WTC11 (cell line): ENCODE results near the gene DCUN1D3. TPM values are rescaled to one million over a fixed set of nuclear protein-coding genes. Genes with fewer than 3 reads are reported as not detected.

Experiments used
- ATAC-seq: fragments of 200-7000 bp; cut with Tn5 transposase; 2 replicates; pipeline ENCODE4 v1.10.0; 2021; ENCODE audit warnings: mild to moderate bottlenecking, moderate library complexity
- CTCF ChIA-PET: fragments of 300-600 bp; sonication (Branson Sonifier 250); formaldehyde crosslinking; loops from one replicate; lab custom pipeline; 2021; ENCODE audit warnings: antibody characterized with exemption; lab: Charles Lee
- POLR2A ChIA-PET: fragments of 350-600 bp; sonication (Branson Sonifier 250); formaldehyde crosslinking; loops from one replicate; lab custom pipeline; 2021; ENCODE audit warnings: antibody characterized with exemption; lab: Charles Lee
- DNase-seq: peaks from one replicate; pipeline ENCODE4 v3.0.0; 2021; ENCODE audit warnings: low spot score
- H3K27ac Mint-ChIP-seq: 2 replicates; pipeline ENCODE4 v1.8.0; 2021; ENCODE audit warnings: mixed read lengths
- H3K27me3 Mint-ChIP-seq: 2 replicates; pipeline ENCODE4 v1.8.0; 2021; ENCODE audit warnings: low read depth, mild to moderate bottlenecking, moderate library complexity, mixed read lengths
- H3K36me3 Mint-ChIP-seq: 2 replicates; pipeline ENCODE4 v1.8.0; 2021; ENCODE audit warnings: mixed read lengths
- H3K4me1 Mint-ChIP-seq: 2 replicates; pipeline ENCODE4 v1.8.0; 2022; ENCODE audit warnings: mixed read lengths
- H3K4me3 Mint-ChIP-seq: 2 replicates; pipeline ENCODE4 v1.8.0; 2021; ENCODE audit warnings: mild to moderate bottlenecking, moderate library complexity, mixed read lengths
- H3K9me3 Mint-ChIP-seq: 2 replicates; pipeline ENCODE4 v1.8.0; 2021; ENCODE audit warnings: mixed read lengths
- CREB1 ChIP-seq: sonication (generic); formaldehyde crosslinking; IDR thresholded peaks from 2 replicates; pipeline ENCODE4 v1.8.0; 2023; ENCODE audit warnings: mild to moderate bottlenecking, missing genetic modification reagents
- ELF4 ChIP-seq: sonication (generic); formaldehyde crosslinking; IDR thresholded peaks from 2 replicates; pipeline ENCODE4 v1.8.1; 2022; ENCODE audit warnings: low read depth, mild to moderate bottlenecking, moderate library complexity, missing genetic modification reagents
- GRHL2 ChIP-seq: fragments of 250-450 bp; sonication (Bioruptor Pico); IDR thresholded peaks from 2 replicates; pipeline ENCODE4 v1.8.0; 2022; ENCODE audit warnings: mild to moderate bottlenecking, moderate library complexity; ENCODE audit not compliant: insufficient replicate concordance, severe bottlenecking
- GTF2I ChIP-seq: fragments of 250-450 bp; sonication (Bioruptor Pico); conservative IDR thresholded peaks from 2 replicates; pipeline ENCODE4 v1.4.0; 2021; ENCODE audit warnings: mild to moderate bottlenecking
- NR3C1 ChIP-seq: sonication (generic); formaldehyde crosslinking; conservative IDR thresholded peaks from 2 replicates; pipeline ENCODE4 v1.8.1; 2023; ENCODE audit warnings: low read depth, mild to moderate bottlenecking, missing genetic modification reagents
- OVOL2 ChIP-seq: fragments of 250-450 bp; sonication (Bioruptor Pico); IDR thresholded peaks from 2 replicates; pipeline ENCODE4 v1.9.0; 2021; ENCODE audit warnings: mild to moderate bottlenecking, borderline replicate concordance
- TEAD1 ChIP-seq: sonication (generic); formaldehyde crosslinking; IDR thresholded peaks from 2 replicates; pipeline ENCODE4 v1.8.0; 2022; ENCODE audit warnings: mild to moderate bottlenecking, missing genetic modification reagents
- TP53 ChIP-seq: sonication (generic); formaldehyde crosslinking; IDR thresholded peaks from 2 replicates; pipeline ENCODE4 v1.8.1; 2023; ENCODE audit warnings: mild to moderate bottlenecking, missing genetic modification reagents
- ZNF396 ChIP-seq: fragments of 250-450 bp; sonication (Bioruptor Pico); IDR thresholded peaks from 2 replicates; pipeline ENCODE4 v1.8.0; 2021; ENCODE audit warnings: mild to moderate bottlenecking, moderate library complexity, borderline replicate concordance
- ZNF423 ChIP-seq: fragments of 250-450 bp; sonication (Bioruptor Pico); IDR thresholded peaks from 2 replicates; pipeline ENCODE4 v2.1.2; 2022; ENCODE audit warnings: mild to moderate bottlenecking, moderate library complexity
- total RNA-seq: library from RNA; stranded (reverse); gene quantifications from 3 replicates; pipeline ENCODE4 v1.2.3, GENCODE V29; 2021
- TF ChIP-seq, protein P1 (sequence below): sonication (generic); formaldehyde crosslinking; IDR thresholded peaks from 2 replicates; pipeline ENCODE4 v1.8.0; 2022; ENCODE audit warnings: missing genetic modification reagents
- TF ChIP-seq, protein P2 (sequence below): sonication (generic); formaldehyde crosslinking; IDR thresholded peaks from 2 replicates; pipeline ENCODE4 v1.8.1; 2022; ENCODE audit warnings: missing genetic modification reagents, borderline replicate concordance
- TF ChIP-seq, protein P3 (sequence below): sonication (generic); formaldehyde crosslinking; IDR thresholded peaks from 2 replicates; pipeline ENCODE4 v1.8.1; 2023; ENCODE audit warnings: mild to moderate bottlenecking, missing genetic modification reagents, moderate library complexity
- TF ChIP-seq, protein P4 (sequence below): fragments of 250-450 bp; sonication (Bioruptor Pico); IDR thresholded peaks from 2 replicates; pipeline ENCODE4 v1.9.0; 2021; ENCODE audit warnings: mild to moderate bottlenecking, borderline replicate concordance
- TF ChIP-seq, protein P5 (sequence below): sonication (generic); formaldehyde crosslinking; IDR thresholded peaks from 2 replicates; pipeline ENCODE4 v1.8.1; 2022; ENCODE audit warnings: low read depth, missing genetic modification reagents, borderline replicate concordance
- TF ChIP-seq, protein P6 (sequence below): fragments of 250-450 bp; sonication (Bioruptor Pico); IDR thresholded peaks from 2 replicates; pipeline ENCODE4 v1.9.0; 2021; ENCODE audit warnings: mild to moderate bottlenecking
- TF ChIP-seq, protein P7 (sequence below): fragments of 250-450 bp; sonication (Bioruptor Pico); IDR thresholded peaks from 2 replicates; pipeline ENCODE4 v1.8.0; 2021; ENCODE audit warnings: mild to moderate bottlenecking
- TF ChIP-seq, protein P8 (sequence below): fragments of 250-450 bp; sonication (Bioruptor Pico); conservative IDR thresholded peaks from 2 replicates; pipeline ENCODE4 v1.9.0; 2021; ENCODE audit warnings: mild to moderate bottlenecking

Gene DCUN1D3
- total RNA-seq, 1 experiment from 2014 or later = 14.7 TPM

DNA sequence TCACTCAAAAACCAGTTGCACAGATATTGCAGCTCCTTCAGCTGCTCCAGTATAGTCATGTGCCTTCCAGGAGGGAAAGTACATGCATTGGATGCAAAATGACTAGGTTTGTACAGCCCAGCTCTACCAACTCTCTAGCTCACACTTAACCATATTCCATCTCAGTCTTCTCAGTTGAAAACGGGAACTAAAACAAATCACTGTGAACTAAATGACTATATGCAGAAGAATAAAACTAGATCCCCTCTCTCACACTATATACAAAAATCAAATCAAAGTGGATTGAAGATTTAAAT is 24.9 kb downstream of the DCUN1D3 start (continued):
- no peak for TF ChIP-seq TEAD1
- TF ChIP-seq, protein P1, sequence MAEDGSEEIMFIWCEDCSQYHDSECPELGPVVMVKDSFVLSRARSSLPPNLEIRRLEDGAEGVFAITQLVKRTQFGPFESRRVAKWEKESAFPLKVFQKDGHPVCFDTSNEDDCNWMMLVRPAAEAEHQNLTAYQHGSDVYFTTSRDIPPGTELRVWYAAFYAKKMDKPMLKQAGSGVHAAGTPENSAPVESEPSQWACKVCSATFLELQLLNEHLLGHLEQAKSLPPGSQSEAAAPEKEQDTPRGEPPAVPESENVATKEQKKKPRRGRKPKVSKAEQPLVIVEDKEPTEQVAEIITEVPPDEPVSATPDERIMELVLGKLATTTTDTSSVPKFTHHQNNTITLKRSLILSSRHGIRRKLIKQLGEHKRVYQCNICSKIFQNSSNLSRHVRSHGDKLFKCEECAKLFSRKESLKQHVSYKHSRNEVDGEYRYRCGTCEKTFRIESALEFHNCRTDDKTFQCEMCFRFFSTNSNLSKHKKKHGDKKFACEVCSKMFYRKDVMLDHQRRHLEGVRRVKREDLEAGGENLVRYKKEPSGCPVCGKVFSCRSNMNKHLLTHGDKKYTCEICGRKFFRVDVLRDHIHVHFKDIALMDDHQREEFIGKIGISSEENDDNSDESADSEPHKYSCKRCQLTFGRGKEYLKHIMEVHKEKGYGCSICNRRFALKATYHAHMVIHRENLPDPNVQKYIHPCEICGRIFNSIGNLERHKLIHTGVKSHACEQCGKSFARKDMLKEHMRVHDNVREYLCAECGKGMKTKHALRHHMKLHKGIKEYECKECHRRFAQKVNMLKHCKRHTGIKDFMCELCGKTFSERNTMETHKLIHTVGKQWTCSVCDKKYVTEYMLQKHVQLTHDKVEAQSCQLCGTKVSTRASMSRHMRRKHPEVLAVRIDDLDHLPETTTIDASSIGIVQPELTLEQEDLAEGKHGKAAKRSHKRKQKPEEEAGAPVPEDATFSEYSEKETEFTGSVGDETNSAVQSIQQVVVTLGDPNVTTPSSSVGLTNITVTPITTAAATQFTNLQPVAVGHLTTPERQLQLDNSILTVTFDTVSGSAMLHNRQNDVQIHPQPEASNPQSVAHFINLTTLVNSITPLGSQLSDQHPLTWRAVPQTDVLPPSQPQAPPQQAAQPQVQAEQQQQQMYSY = no peak
- TF ChIP-seq GTF2I (CRISPR knock-in tag) = no peak
- TF ChIP-seq, protein P2, sequence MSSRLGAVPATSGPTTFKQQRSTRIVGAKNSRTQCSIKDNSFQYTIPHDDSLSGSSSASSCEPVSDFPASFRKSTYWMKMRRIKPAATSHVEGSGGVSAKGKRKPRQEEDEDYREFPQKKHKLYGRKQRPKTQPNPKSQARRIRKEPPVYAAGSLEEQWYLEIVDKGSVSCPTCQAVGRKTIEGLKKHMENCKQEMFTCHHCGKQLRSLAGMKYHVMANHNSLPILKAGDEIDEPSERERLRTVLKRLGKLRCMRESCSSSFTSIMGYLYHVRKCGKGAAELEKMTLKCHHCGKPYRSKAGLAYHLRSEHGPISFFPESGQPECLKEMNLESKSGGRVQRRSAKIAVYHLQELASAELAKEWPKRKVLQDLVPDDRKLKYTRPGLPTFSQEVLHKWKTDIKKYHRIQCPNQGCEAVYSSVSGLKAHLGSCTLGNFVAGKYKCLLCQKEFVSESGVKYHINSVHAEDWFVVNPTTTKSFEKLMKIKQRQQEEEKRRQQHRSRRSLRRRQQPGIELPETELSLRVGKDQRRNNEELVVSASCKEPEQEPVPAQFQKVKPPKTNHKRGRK (CRISPR knock-in tag) = no peak
- TF ChIP-seq ZNF396 = no peak

DNA sequence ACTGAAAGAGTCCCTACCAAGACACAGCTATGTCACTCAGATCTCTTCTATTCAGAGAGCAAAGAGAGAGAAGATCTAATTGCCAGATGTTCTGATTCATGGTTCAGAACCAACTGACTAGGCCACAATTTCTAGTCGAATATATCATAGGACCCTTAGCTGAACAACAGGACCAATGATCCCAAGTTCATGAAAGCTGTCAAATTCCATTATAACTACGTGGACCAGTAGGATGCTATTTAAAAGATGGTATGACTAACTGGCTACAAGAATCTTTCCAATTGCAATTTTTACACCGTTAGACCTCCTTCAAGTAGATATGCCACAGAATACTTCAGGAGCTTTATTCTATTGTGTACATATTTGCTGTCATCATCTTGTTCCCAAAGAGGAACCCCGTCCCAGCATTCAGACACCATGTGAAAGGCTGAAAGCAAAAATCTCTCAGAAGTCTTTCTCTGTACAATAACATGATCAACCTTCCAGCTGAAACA is 26.0 kb downstream of the DCUN1D3 start:
- Mint-ChIP-seq H3K27me3 (no peaks in the 10 kb centered on the region), H3K4me1 (peaks cover 38% of the 10 kb centered on the region), H3K4me3 (no peak overlapping the region), H3K27ac (no peak overlapping the region; the same call in 1 of the 2 replicates), H3K36me3 (no peaks in the 10 kb centered on the region), H3K9me3 (0 out of 2 replicates have a peak, but pooled peaks cover 3% of the 10 kb centered on the region)
- ATAC-seq = no peak
- no peak for DNase-seq
- POLR2A ChIA-PET = no interaction called here
- CTCF ChIA-PET = interaction anchor here (0.9 to 1.6 kb wide), 10 partner anchors 8 to 209 kb away, joined by 3 to 9 read pairs (median 3); no protein-coding TSS in a partner anchor
- TF ChIP-seq, protein P3, sequence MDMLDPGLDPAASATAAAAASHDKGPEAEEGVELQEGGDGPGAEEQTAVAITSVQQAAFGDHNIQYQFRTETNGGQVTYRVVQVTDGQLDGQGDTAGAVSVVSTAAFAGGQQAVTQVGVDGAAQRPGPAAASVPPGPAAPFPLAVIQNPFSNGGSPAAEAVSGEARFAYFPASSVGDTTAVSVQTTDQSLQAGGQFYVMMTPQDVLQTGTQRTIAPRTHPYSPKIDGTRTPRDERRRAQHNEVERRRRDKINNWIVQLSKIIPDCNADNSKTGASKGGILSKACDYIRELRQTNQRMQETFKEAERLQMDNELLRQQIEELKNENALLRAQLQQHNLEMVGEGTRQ (CRISPR knock-in tag) = no peak
- TF ChIP-seq TP53 (CRISPR knock-in tag) (no peak), GRHL2 (CRISPR knock-in tag) (no peak), OVOL2 (CRISPR knock-in tag) (no peak), CREB1 (CRISPR knock-in tag) (no peak), NR3C1 (CRISPR knock-in tag) (no peak), ELF4 (CRISPR knock-in tag) (no peak), ZNF423 (CRISPR knock-in tag) (no peak)
- TF ChIP-seq, protein P4, sequence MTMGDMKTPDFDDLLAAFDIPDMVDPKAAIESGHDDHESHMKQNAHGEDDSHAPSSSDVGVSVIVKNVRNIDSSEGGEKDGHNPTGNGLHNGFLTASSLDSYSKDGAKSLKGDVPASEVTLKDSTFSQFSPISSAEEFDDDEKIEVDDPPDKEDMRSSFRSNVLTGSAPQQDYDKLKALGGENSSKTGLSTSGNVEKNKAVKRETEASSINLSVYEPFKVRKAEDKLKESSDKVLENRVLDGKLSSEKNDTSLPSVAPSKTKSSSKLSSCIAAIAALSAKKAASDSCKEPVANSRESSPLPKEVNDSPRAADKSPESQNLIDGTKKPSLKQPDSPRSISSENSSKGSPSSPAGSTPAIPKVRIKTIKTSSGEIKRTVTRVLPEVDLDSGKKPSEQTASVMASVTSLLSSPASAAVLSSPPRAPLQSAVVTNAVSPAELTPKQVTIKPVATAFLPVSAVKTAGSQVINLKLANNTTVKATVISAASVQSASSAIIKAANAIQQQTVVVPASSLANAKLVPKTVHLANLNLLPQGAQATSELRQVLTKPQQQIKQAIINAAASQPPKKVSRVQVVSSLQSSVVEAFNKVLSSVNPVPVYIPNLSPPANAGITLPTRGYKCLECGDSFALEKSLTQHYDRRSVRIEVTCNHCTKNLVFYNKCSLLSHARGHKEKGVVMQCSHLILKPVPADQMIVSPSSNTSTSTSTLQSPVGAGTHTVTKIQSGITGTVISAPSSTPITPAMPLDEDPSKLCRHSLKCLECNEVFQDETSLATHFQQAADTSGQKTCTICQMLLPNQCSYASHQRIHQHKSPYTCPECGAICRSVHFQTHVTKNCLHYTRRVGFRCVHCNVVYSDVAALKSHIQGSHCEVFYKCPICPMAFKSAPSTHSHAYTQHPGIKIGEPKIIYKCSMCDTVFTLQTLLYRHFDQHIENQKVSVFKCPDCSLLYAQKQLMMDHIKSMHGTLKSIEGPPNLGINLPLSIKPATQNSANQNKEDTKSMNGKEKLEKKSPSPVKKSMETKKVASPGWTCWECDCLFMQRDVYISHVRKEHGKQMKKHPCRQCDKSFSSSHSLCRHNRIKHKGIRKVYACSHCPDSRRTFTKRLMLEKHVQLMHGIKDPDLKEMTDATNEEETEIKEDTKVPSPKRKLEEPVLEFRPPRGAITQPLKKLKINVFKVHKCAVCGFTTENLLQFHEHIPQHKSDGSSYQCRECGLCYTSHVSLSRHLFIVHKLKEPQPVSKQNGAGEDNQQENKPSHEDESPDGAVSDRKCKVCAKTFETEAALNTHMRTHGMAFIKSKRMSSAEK (CRISPR knock-in tag) = no peak
- TF ChIP-seq, protein P5, sequence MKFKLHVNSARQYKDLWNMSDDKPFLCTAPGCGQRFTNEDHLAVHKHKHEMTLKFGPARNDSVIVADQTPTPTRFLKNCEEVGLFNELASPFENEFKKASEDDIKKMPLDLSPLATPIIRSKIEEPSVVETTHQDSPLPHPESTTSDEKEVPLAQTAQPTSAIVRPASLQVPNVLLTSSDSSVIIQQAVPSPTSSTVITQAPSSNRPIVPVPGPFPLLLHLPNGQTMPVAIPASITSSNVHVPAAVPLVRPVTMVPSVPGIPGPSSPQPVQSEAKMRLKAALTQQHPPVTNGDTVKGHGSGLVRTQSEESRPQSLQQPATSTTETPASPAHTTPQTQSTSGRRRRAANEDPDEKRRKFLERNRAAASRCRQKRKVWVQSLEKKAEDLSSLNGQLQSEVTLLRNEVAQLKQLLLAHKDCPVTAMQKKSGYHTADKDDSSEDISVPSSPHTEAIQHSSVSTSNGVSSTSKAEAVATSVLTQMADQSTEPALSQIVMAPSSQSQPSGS = no peak
- TF ChIP-seq, protein P6, sequence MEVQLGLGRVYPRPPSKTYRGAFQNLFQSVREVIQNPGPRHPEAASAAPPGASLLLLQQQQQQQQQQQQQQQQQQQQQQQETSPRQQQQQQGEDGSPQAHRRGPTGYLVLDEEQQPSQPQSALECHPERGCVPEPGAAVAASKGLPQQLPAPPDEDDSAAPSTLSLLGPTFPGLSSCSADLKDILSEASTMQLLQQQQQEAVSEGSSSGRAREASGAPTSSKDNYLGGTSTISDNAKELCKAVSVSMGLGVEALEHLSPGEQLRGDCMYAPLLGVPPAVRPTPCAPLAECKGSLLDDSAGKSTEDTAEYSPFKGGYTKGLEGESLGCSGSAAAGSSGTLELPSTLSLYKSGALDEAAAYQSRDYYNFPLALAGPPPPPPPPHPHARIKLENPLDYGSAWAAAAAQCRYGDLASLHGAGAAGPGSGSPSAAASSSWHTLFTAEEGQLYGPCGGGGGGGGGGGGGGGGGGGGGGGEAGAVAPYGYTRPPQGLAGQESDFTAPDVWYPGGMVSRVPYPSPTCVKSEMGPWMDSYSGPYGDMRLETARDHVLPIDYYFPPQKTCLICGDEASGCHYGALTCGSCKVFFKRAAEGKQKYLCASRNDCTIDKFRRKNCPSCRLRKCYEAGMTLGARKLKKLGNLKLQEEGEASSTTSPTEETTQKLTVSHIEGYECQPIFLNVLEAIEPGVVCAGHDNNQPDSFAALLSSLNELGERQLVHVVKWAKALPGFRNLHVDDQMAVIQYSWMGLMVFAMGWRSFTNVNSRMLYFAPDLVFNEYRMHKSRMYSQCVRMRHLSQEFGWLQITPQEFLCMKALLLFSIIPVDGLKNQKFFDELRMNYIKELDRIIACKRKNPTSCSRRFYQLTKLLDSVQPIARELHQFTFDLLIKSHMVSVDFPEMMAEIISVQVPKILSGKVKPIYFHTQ (CRISPR knock-in tag) = no peak
- TF ChIP-seq, protein P7, sequence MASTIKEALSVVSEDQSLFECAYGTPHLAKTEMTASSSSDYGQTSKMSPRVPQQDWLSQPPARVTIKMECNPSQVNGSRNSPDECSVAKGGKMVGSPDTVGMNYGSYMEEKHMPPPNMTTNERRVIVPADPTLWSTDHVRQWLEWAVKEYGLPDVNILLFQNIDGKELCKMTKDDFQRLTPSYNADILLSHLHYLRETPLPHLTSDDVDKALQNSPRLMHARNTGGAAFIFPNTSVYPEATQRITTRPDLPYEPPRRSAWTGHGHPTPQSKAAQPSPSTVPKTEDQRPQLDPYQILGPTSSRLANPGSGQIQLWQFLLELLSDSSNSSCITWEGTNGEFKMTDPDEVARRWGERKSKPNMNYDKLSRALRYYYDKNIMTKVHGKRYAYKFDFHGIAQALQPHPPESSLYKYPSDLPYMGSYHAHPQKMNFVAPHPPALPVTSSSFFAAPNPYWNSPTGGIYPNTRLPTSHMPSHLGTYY (CRISPR knock-in tag) = no peak
- TF ChIP-seq, protein P8, sequence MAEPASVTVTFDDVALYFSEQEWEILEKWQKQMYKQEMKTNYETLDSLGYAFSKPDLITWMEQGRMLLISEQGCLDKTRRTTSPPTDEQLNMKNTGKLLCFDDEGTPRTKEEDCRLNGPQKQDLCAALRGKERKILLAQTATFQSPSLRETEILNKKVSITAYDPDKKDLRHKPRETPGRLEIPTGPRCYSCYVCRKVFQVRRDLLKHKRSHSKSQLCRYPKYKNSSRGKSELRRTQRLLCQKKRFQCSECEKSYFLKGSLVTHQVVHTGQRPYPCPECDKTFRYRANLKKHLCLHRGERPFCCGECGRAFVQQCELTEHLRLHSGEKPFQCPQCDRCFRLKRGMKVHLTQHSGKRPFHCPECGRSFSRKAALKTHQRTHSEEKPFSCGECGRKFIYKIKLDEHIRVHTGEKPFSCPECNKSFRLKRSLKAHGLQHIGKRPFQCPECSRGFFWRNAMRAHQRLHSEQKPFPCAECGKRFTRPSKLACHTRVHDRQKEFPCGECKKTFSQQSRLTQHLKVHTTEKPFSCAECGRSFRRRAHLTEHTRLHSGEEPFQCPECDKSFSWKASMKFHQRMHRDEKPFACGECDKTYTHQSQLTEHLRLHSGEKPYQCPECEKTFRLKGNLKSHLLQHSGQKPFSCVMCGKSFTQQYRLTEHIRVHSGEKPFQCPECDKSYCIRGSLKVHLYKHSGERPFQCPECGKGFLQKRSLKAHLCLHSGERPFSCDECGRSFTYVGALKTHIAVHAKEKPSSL = no peak
